Vagina (tissue), 2 donors: Measurements from ENCODE around the gene CHMP4B.

Source experiments
- CTCF ChIP-seq, 3 experiments: fragments of 450-650 bp in 2 of 3; fragments of 200-600 bp in 1 of 3; sonication (generic) in 1 of 3; IDR thresholded peaks; one replicate each; pipeline ENCODE4 v1.5.1; 2017 to 2019; ENCODE audit warnings: antibody characterized with exemption in 3 of 3, mild to moderate bottlenecking in 2 of 3, moderate library complexity in 2 of 3
- POLR2A ChIP-seq, 2 donors: fragments of 450-650 bp; IDR thresholded peaks; one replicate each; pipeline ENCODE4 v1.6.1; 2017; ENCODE audit warnings: antibody characterized with exemption in 2 of 2, mild to moderate bottlenecking in 2 of 2, moderate library complexity in 2 of 2
- POLR2AphosphoS5 ChIP-seq, 2 donors: sonication (generic); formaldehyde crosslinking; IDR thresholded peaks; one replicate each; pipeline ENCODE4 v1.9.0; 2017; ENCODE audit warnings: antibody characterized with exemption in 2 of 2, mild to moderate bottlenecking in 2 of 2, low read depth in 1 of 2; ENCODE audit not compliant: insufficient read depth in 1 of 2

- TF ChIP-seq POLR2AphosphoS5 (IDR thresholded peaks at IDR 0.05; ENCODE audit: insufficient read depth in 1 of 2, low read depth in 1 of 2), result no peak
- TF ChIP-seq POLR2A (IDR thresholded peaks at IDR 0.05), result no peak
- no peak for TF ChIP-seq CTCF (IDR thresholded peaks at IDR 0.05)
Observed at GRCh38 chr20:33777816-33778215, 33.3 kb upstream of the CHMP4B start.
